ES-I3 (cell line): Measurements from ENCODE around the gene COL20A1.
A peak's percentile ranks its signal among the peaks of the same experiment; 100 is the strongest.

Experiments used
- H3K36me3 ChIP-seq: 2 replicates; pipeline ENCODE4 v1.6.1; 2013; ENCODE audit warnings: mild to moderate bottlenecking, low read length, control low read depth, moderate library complexity; ENCODE audit not compliant: insufficient read depth
- H3K4me1 ChIP-seq: 2 replicates; pipeline ENCODE4 v1.6.1; 2013; ENCODE audit warnings: mild to moderate bottlenecking, control low read depth, low read length; ENCODE audit not compliant: insufficient read depth
- H3K9ac ChIP-seq: 2 replicates; pipeline ENCODE4 v1.6.1; 2013; ENCODE audit warnings: low read depth, mild to moderate bottlenecking, low read length, moderate library complexity
- H3K9me3 ChIP-seq: 2 replicates; pipeline ENCODE4 v1.6.1; 2013; ENCODE audit warnings: mild to moderate bottlenecking, low read length, moderate library complexity; ENCODE audit not compliant: control insufficient read depth, insufficient read depth

The COL20A1 gene

GRCh38 chr20:63359937-63360849 lies 67.2 kb downstream of the COL20A1 start:
- Histone ChIP-seq H3K9me3 (no peaks in the 10 kb centered on the region), H3K9ac (peak overlapping the region; percentile 42; the same call in 1 of the 2 replicates), H3K36me3 (no peaks in the 10 kb centered on the region), H3K4me1 (no peaks in the 10 kb centered on the region; the same call in 1 of the 2 replicates)

- no peaks in the 10 kb centered on the region for H3K9me3 ChIP-seq
- peak within 1 kb of the TSS; percentile 42; the same call in 1 of the 2 replicates for H3K9ac ChIP-seq
- no peaks in the 10 kb centered on the region for H3K36me3 ChIP-seq
- H3K4me1 ChIP-seq: no peaks in the 10 kb centered on the region; the same call in 1 of the 2 replicates
Observed at GRCh38 chr20:63360850-63361518, 68.0 kb downstream of the COL20A1 start, which contains the start of gene CHRNA4. CHRNA4 (minus strand) TSS chr20:63361349; CDS start chr20:63361165, 184 bp downstream.

- Histone ChIP-seq H3K9me3 (no peaks in the 10 kb centered on the region), H3K9ac (peak overlapping the region; percentile 3; the same call in 1 of the 2 replicates), H3K36me3 (no peaks in the 10 kb centered on the region), H3K4me1 (no peaks in the 10 kb centered on the region; the same call in 1 of the 2 replicates)
Observed at GRCh38 chr20:63361519-63362435, 68.8 kb downstream of the COL20A1 start.

- Histone ChIP-seq H3K4me1 (no peaks in the 10 kb centered on the region; the same call in 1 of the 2 replicates), H3K9ac (no peak overlapping the region), H3K9me3 (no peaks in the 10 kb centered on the region), H3K36me3 (no peaks in the 10 kb centered on the region)
Observed at GRCh38 chr20:63362436-63363009, 69.5 kb downstream of the COL20A1 start.

- Histone ChIP-seq H3K4me1 (no peaks in the 10 kb centered on the region; the same call in 1 of the 2 replicates), H3K36me3 (no peaks in the 10 kb centered on the region), H3K9me3 (no peaks in the 10 kb centered on the region), H3K9ac (no peak overlapping the region)
Observed at GRCh38 chr20:63363013-63363957, 70.3 kb downstream of the COL20A1 start.

GRCh38 chr20:63363981-63364561 lies 71.1 kb downstream of the COL20A1 start:
- Histone ChIP-seq H3K9ac (no peak overlapping the region), H3K9me3 (no peaks in the 10 kb centered on the region), H3K4me1 (no peaks in the 10 kb centered on the region; the same call in 1 of the 2 replicates), H3K36me3 (no peaks in the 10 kb centered on the region)

- Histone ChIP-seq H3K36me3 (no peaks in the 10 kb centered on the region), H3K9me3 (no peaks in the 10 kb centered on the region), H3K4me1 (no peaks in the 10 kb centered on the region; the same call in 1 of the 2 replicates), H3K9ac (no peak overlapping the region)
Observed at GRCh38 chr20:63364801-63365585, 72.0 kb downstream of the COL20A1 start.

GRCh38 chr20:63365601-63366389 lies 72.8 kb downstream of the COL20A1 start:
- Histone ChIP-seq H3K9me3 (no peaks in the 10 kb centered on the region), H3K9ac (no peak overlapping the region), H3K36me3 (no peaks in the 10 kb centered on the region), H3K4me1 (no peaks in the 10 kb centered on the region; the same call in 1 of the 2 replicates)

- Histone ChIP-seq H3K9ac (no peak overlapping the region), H3K9me3 (no peaks in the 10 kb centered on the region), H3K4me1 (no peaks in the 10 kb centered on the region; the same call in 1 of the 2 replicates), H3K36me3 (no peaks in the 10 kb centered on the region)
Observed at GRCh38 chr20:63366390-63367365, 73.7 kb downstream of the COL20A1 start.

- no peaks in the 10 kb centered on the region for H3K9me3 ChIP-seq
- no peak overlapping the region for H3K9ac ChIP-seq
- no peaks in the 10 kb centered on the region for H3K4me1 ChIP-seq
- H3K36me3 ChIP-seq: no peaks in the 10 kb centered on the region
Observed at GRCh38 chr20:63367446-63368055, 74.6 kb downstream of the COL20A1 start.
